Measurements from ENCODE around the gene CHTF18. TPM values are rescaled to one million over a fixed set of nuclear protein-coding genes. Genes with fewer than 3 reads are reported as not detected.

The CHTF18 gene
- total RNA-seq, 1 donor from 2014 or later = 3.1 TPM

- TF ChIP-seq CTCF (IDR thresholded peaks at IDR 0.05; ENCODE audit: borderline replicate concordance) = no peak
- Histone ChIP-seq H3K27ac (replicated peaks) (no peak overlapping the region), H3K36me3 (no peaks in the 10 kb centered on the region), H3K27me3 (ENCODE audit: low read depth) (peaks cover 95% of the 10 kb centered on the region), H3K4me3 (no peak overlapping the region), H3K9me3 (replicated peaks) (no peaks in the 10 kb centered on the region), H3K4me1 (no peaks in the 10 kb centered on the region)
- intact Hi-C loops (cut with micrococcal nuclease) = no loop called here
- no peak for DNase-seq
Observed at GRCh38 chr16:820748-821147, 32.3 kb downstream of the CHTF18 start.

GRCh38 chr16:821751-822150 lies 33.3 kb downstream of the CHTF18 start:
- intact Hi-C loops (cut with micrococcal nuclease) = no loop called here
- no peak for TF ChIP-seq CTCF (IDR thresholded peaks at IDR 0.05; ENCODE audit: borderline replicate concordance)
- Histone ChIP-seq H3K9me3 (replicated peaks) (no peaks in the 10 kb centered on the region), H3K36me3 (no peaks in the 10 kb centered on the region), H3K27ac (replicated peaks) (no peak overlapping the region), H3K4me1 (no peaks in the 10 kb centered on the region), H3K27me3 (ENCODE audit: low read depth) (peaks cover 91% of the 10 kb centered on the region), H3K4me3 (no peak overlapping the region)
- no peak for DNase-seq

GRCh38 chr16:822174-822908 lies 33.9 kb downstream of the CHTF18 start:
- Histone ChIP-seq H3K4me3 (no peak overlapping the region), H3K9me3 (replicated peaks) (no peaks in the 10 kb centered on the region), H3K36me3 (no peaks in the 10 kb centered on the region), H3K4me1 (no peaks in the 10 kb centered on the region), H3K27me3 (ENCODE audit: low read depth) (peaks cover 91% of the 10 kb centered on the region), H3K27ac (replicated peaks) (no peak overlapping the region)
- intact Hi-C loops (cut with micrococcal nuclease) = no loop called here
- DNase-seq = no peak
- no peak for TF ChIP-seq CTCF (IDR thresholded peaks at IDR 0.05; ENCODE audit: borderline replicate concordance)

GRCh38 chr16:822909-823297 lies 34.5 kb downstream of the CHTF18 start:
- H3K27ac ChIP-seq (replicated peaks) = no peak overlapping the region
- H3K4me3 ChIP-seq = no peak overlapping the region
- TF ChIP-seq CTCF (IDR thresholded peaks at IDR 0.05; ENCODE audit: borderline replicate concordance) = no peak
- H3K27me3 ChIP-seq (ENCODE audit: low read depth) = peaks cover 90% of the 10 kb centered on the region
- no peak for DNase-seq
- H3K36me3 ChIP-seq = no peaks in the 10 kb centered on the region
- intact Hi-C loops (cut with micrococcal nuclease) = no loop called here
- H3K9me3 ChIP-seq (replicated peaks) = no peaks in the 10 kb centered on the region
- no peaks in the 10 kb centered on the region for H3K4me1 ChIP-seq

GRCh38 chr16:824194-824593 lies 35.8 kb downstream of the CHTF18 start:
- Histone ChIP-seq H3K27me3 (ENCODE audit: low read depth) (peaks cover 90% of the 10 kb centered on the region), H3K4me3 (no peak overlapping the region), H3K27ac (replicated peaks) (no peak overlapping the region), H3K4me1 (no peaks in the 10 kb centered on the region), H3K36me3 (no peaks in the 10 kb centered on the region), H3K9me3 (replicated peaks) (no peaks in the 10 kb centered on the region)
- TF ChIP-seq CTCF (IDR thresholded peaks at IDR 0.05; ENCODE audit: borderline replicate concordance) = no peak
- intact Hi-C loops (cut with micrococcal nuclease) = no loop called here
- DNase-seq = no peak

All from left ventricle myocardium inferior (tissue), 1 donor.